Measurements from ENCODE around the gene INA. TPM values are rescaled to one million over a fixed set of nuclear protein-coding genes. Genes with fewer than 3 reads are reported as not detected.
"Not testable (repeated sequence)": the region's sequence is repeated elsewhere in the genome, so short reads cannot be mapped to it uniquely, and the experiment has no call there.

INA gene
- total and polyA plus RNA-seq, 8 donors = 0.08 to 0.47 (median 0.35) TPM

GRCh38 chr10:103256613-103257012 is 20.3 kb upstream of the INA start:
- intact Hi-C loops (cut with DNase I) = no loop called here
- no peak for ATAC-seq

GRCh38 chr10:103257812-103258211 is 19.1 kb upstream of the INA start:
- H3K4me3 ChIP-seq = no peak overlapping the region
- DNase-seq (no peak), ATAC-seq (no peak)
- TF ChIP-seq CTCF (IDR thresholded peaks at IDR 0.05) = no peak
- intact Hi-C loops (cut with DNase I) = no loop called here
- H3K27me3 ChIP-seq = peaks cover 0 to 1% of the 10 kb centered on the region in 2 donors
- H3K36me3 ChIP-seq = no peaks in the 10 kb centered on the region
- no peaks in the 10 kb centered on the region for H3K4me1 ChIP-seq
- no peak overlapping the region for H3K27ac ChIP-seq
- no peaks in the 10 kb centered on the region for H3K9me3 ChIP-seq

More at GRCh38 chr10:103256613-103257012, 20.3 kb upstream of the INA start:
- no peaks in the 10 kb centered on the region for H3K9me3 ChIP-seq
- no peak for DNase-seq
- no peak for TF ChIP-seq CTCF (IDR thresholded peaks at IDR 0.05)
- H3K4me3 ChIP-seq = no peak overlapping the region
- H3K27ac ChIP-seq = no peak overlapping the region
- no peaks in the 10 kb centered on the region for H3K27me3 ChIP-seq
- H3K36me3 ChIP-seq = no peaks in the 10 kb centered on the region
- H3K4me1 ChIP-seq = no peaks in the 10 kb centered on the region

- H3K27me3 ChIP-seq = peaks cover 0 to 12% of the 10 kb centered on the region in 2 donors
- H3K27ac ChIP-seq; H3K4me3 ChIP-seq; DNase-seq; ATAC-seq; H3K9me3 ChIP-seq; H3K36me3 ChIP-seq; H3K4me1 ChIP-seq; intact Hi-C loops (cut with DNase I): not testable (repeated sequence)
Observed at GRCh38 chr10:103258928-103259327, 18.0 kb upstream of the INA start.

- DNase-seq = no peak
- Histone ChIP-seq H3K4me3 (no peak overlapping the region), H3K27me3 (peaks cover 0 to 23% of the 10 kb centered on the region in 2 donors), H3K9me3 (no peaks in the 10 kb centered on the region), H3K36me3 (no peaks in the 10 kb centered on the region), H3K4me1 (no peaks in the 10 kb centered on the region), H3K27ac (no peak overlapping the region)
- no peak for ATAC-seq
- intact Hi-C loops (cut with DNase I) = no loop called here
- no peak for TF ChIP-seq CTCF (IDR thresholded peaks at IDR 0.05)
Observed at GRCh38 chr10:103259989-103260388, 16.9 kb upstream of the INA start.

GRCh38 chr10:103262229-103262628 is 14.7 kb upstream of the INA start:
- ATAC-seq = no peak
- Histone ChIP-seq H3K4me1 (no peaks in the 10 kb centered on the region), H3K36me3 (no peaks in the 10 kb centered on the region), H3K4me3 (no peak overlapping the region), H3K27me3 (peaks cover 0 to 43% of the 10 kb centered on the region in 2 donors), H3K9me3 (no peaks in the 10 kb centered on the region), H3K27ac (no peak overlapping the region)
- no peak for DNase-seq
- intact Hi-C loops (cut with DNase I) = no loop called here
- TF ChIP-seq CTCF (IDR thresholded peaks at IDR 0.05) = no peak

- DNase-seq (peak in 2 of 4 donors; percentile 47 to 82), ATAC-seq (peak; percentile 85)
- Histone ChIP-seq H3K27ac (no peak overlapping the region), H3K27me3 (peaks cover 0 to 72% of the 10 kb centered on the region in 2 donors), H3K4me3 (no peak overlapping the region), H3K9me3 (no peaks in the 10 kb centered on the region), H3K36me3 (no peaks in the 10 kb centered on the region), H3K4me1 (no peaks in the 10 kb centered on the region)
- no peak for TF ChIP-seq CTCF (IDR thresholded peaks at IDR 0.05)
- intact Hi-C loops (cut with DNase I) = no loop called here
Observed at GRCh38 chr10:103265717-103266329, 11.1 kb upstream of the INA start.
